K562 (cell line): ENCODE results near the gene MED15. TPM values are rescaled to one million over a fixed set of nuclear protein-coding genes. Genes with fewer than 3 reads are reported as not detected.

Source experiments
- CEBPZ ChIP-seq: fragments of 150-350 bp; IDR thresholded peaks from 2 replicates; pipeline ENCODE4 v1.6.1; 2014; ENCODE audit warnings: low read depth, mild to moderate bottlenecking, low read length, borderline replicate concordance
- ELF2 ChIP-seq: fragments of 250-450 bp; sonication (Bioruptor Pico); IDR thresholded peaks from 2 replicates; pipeline ENCODE4 v1.5.0; 2021; ENCODE audit warnings: mild to moderate bottlenecking
- TCFL5 ChIP-seq: fragments of 250-450 bp; sonication (Bioruptor Pico); conservative IDR thresholded peaks from 2 replicates; pipeline ENCODE4 v1.6.1; 2021; ENCODE audit warnings: mild to moderate bottlenecking, moderate library complexity, matching md5 sums
- YBX1 ChIP-seq: fragments of 450-650 bp; IDR thresholded peaks from 2 replicates; pipeline ENCODE4 v1.7.1; 2016; ENCODE audit warnings: mild to moderate bottlenecking
- ZC3H11A ChIP-seq: IDR thresholded peaks from 2 replicates; pipeline ENCODE4 v1.6.1; 2012; ENCODE audit warnings: low read depth, low read length, improper control_type of control experiment
- ZNF408 ChIP-seq: fragments of 250-450 bp; sonication (Bioruptor Pico); IDR thresholded peaks from 2 replicates; pipeline ENCODE4 v1.4.0; 2020; ENCODE audit warnings: low read depth, mild to moderate bottlenecking, moderate library complexity
- polyA plus RNA-seq, 8 experiments: library from polyadenylated mRNA; depleted of rRNA in 4 of 8; stranded (reverse) in 5 of 8; unstranded in 3 of 8; fragments of >200 nt; fragmentation: Nextera tagmentation in 2 of 8; fragmentation: Illumina TruSeq in 1 of 8; extraction: Ambion mirVana in 2 of 8; extraction: Trizol in 1 of 8; gene quantifications; 2 replicates each; pipeline versions ENCODE4 v1.2.1 to v1.2.3, GENCODE V29; 2011 to 2014; ENCODE audit warnings: inconsistent platforms in 1 of 8, missing spikeins in 1 of 8
- total RNA-seq, 7 experiments: library from RNA; depleted of rRNA in 6 of 7; stranded (reverse); fragments of >200 nt in 6 of 7; fragmentation: Illumina TruSeq in 2 of 7; extraction: Trizol in 2 of 7; gene quantifications; 2 replicates each; pipeline versions ENCODE4 v1.2.1 to v1.2.3, GENCODE V29; 2011 to 2021; ENCODE audit warnings: low replicate concordance in 1 of 7
- TF ChIP-seq, protein P1 (sequence below): fragments of 250-450 bp; sonication (Bioruptor Pico); IDR thresholded peaks from 2 replicates; pipeline ENCODE4 v1.8.0; 2021; ENCODE audit warnings: moderate library complexity, mild to moderate bottlenecking, inconsistent platforms
- TF ChIP-seq, protein P2 (sequence below): sonication (generic); formaldehyde crosslinking; IDR thresholded peaks from 2 replicates; pipeline ENCODE4 v1.8.0; 2022; ENCODE audit warnings: missing genetic modification reagents, mild to moderate bottlenecking, moderate library complexity, borderline replicate concordance
- TF ChIP-seq, protein P3 (sequence below): fragments of 250-450 bp; sonication (Bioruptor Pico); IDR thresholded peaks from 2 replicates; pipeline ENCODE4 v1.4.0; 2020; ENCODE audit warnings: mild to moderate bottlenecking, moderate library complexity, borderline replicate concordance

The MED15 gene
- total and polyA plus RNA-seq, 9 of the 15 experiments (the other 6 are each of a cell fraction or from before 2014, with no cell fraction given) = 4.0 to 271 (median 60.1) TPM

- TF ChIP-seq, protein P1, sequence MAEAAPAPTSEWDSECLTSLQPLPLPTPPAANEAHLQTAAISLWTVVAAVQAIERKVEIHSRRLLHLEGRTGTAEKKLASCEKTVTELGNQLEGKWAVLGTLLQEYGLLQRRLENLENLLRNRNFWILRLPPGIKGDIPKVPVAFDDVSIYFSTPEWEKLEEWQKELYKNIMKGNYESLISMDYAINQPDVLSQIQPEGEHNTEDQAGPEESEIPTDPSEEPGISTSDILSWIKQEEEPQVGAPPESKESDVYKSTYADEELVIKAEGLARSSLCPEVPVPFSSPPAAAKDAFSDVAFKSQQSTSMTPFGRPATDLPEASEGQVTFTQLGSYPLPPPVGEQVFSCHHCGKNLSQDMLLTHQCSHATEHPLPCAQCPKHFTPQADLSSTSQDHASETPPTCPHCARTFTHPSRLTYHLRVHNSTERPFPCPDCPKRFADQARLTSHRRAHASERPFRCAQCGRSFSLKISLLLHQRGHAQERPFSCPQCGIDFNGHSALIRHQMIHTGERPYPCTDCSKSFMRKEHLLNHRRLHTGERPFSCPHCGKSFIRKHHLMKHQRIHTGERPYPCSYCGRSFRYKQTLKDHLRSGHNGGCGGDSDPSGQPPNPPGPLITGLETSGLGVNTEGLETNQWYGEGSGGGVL (CRISPR knock-in tag) = no peak
- TF ChIP-seq, protein P2, sequence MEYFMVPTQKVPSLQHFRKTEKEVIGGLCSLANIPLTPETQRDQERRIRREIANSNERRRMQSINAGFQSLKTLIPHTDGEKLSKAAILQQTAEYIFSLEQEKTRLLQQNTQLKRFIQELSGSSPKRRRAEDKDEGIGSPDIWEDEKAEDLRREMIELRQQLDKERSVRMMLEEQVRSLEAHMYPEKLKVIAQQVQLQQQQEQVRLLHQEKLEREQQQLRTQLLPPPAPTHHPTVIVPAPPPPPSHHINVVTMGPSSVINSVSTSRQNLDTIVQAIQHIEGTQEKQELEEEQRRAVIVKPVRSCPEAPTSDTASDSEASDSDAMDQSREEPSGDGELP (CRISPR knock-in tag) = no peak
- TF ChIP-seq CEBPZ = no peak
- no peak for TF ChIP-seq ZNF408 (CRISPR knock-in tag)
- TF ChIP-seq ELF2 (CRISPR knock-in tag) = no peak
- TF ChIP-seq TCFL5 (CRISPR knock-in tag) = no peak
- TF ChIP-seq YBX1 = no peak
- TF ChIP-seq ZC3H11A = no peak
- TF ChIP-seq, protein P3, sequence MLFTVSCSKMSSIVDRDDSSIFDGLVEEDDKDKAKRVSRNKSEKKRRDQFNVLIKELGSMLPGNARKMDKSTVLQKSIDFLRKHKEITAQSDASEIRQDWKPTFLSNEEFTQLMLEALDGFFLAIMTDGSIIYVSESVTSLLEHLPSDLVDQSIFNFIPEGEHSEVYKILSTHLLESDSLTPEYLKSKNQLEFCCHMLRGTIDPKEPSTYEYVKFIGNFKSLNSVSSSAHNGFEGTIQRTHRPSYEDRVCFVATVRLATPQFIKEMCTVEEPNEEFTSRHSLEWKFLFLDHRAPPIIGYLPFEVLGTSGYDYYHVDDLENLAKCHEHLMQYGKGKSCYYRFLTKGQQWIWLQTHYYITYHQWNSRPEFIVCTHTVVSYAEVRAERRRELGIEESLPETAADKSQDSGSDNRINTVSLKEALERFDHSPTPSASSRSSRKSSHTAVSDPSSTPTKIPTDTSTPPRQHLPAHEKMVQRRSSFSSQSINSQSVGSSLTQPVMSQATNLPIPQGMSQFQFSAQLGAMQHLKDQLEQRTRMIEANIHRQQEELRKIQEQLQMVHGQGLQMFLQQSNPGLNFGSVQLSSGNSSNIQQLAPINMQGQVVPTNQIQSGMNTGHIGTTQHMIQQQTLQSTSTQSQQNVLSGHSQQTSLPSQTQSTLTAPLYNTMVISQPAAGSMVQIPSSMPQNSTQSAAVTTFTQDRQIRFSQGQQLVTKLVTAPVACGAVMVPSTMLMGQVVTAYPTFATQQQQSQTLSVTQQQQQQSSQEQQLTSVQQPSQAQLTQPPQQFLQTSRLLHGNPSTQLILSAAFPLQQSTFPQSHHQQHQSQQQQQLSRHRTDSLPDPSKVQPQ = no peak
Observed at GRCh38 chr22:20628081-20628939, 120.9 kb downstream of the MED15 start (continued).
